Liver (tissue), 3 donors: ENCODE measurements around the gene SLC25A25.
"Not testable (repeated sequence)": the region's sequence is repeated elsewhere in the genome, so short reads cannot be mapped to it uniquely, and the experiment has no call there.

Source experiments
- CTCF ChIP-seq: fragments of 150-350 bp; IDR thresholded peaks from 2 replicates; pipeline ENCODE4 v1.5.1; 2017; ENCODE audit warnings: improper control_type of control experiment, low read depth, low read length; ENCODE audit not compliant: missing input control
- MAX ChIP-seq: IDR thresholded peaks from 2 replicates; pipeline ENCODE4 v1.6.1; 2016; ENCODE audit warnings: antibody characterized with exemption
- RAD21 ChIP-seq, 2 donors: IDR thresholded peaks; 2 replicates each; pipeline ENCODE4 v1.6.1; 2016; ENCODE audit warnings: antibody characterized with exemption in 2 of 2, mild to moderate bottlenecking in 2 of 2
- TAF1 ChIP-seq: conservative IDR thresholded peaks from 2 replicates; pipeline ENCODE4 v1.6.1; 2016; ENCODE audit warnings: antibody characterized with exemption, mild to moderate bottlenecking
- YY1 ChIP-seq: IDR thresholded peaks from 2 replicates; pipeline ENCODE4 v1.6.1; 2016; ENCODE audit warnings: antibody characterized with exemption, mild to moderate bottlenecking
- ZBTB33 ChIP-seq: IDR thresholded peaks from 2 replicates; pipeline ENCODE4 v1.6.1; 2016; ENCODE audit warnings: antibody characterized with exemption
- TF ChIP-seq, protein P1 (sequence below): IDR thresholded peaks from 2 replicates; pipeline ENCODE4 v1.6.1; 2016; ENCODE audit warnings: antibody characterized with exemption, mild to moderate bottlenecking
- donor health status: healthy.
- donor health status: healthy.

GRCh38 chr9:128129976-128130590 is 62.1 kb downstream of the SLC25A25 start:
- not testable (repeated sequence) for TF ChIP-seq CTCF; ZBTB33; YY1; MAX; TAF1; RAD21 (IDR thresholded peaks at IDR 0.05)
- TF ChIP-seq, protein P1, sequence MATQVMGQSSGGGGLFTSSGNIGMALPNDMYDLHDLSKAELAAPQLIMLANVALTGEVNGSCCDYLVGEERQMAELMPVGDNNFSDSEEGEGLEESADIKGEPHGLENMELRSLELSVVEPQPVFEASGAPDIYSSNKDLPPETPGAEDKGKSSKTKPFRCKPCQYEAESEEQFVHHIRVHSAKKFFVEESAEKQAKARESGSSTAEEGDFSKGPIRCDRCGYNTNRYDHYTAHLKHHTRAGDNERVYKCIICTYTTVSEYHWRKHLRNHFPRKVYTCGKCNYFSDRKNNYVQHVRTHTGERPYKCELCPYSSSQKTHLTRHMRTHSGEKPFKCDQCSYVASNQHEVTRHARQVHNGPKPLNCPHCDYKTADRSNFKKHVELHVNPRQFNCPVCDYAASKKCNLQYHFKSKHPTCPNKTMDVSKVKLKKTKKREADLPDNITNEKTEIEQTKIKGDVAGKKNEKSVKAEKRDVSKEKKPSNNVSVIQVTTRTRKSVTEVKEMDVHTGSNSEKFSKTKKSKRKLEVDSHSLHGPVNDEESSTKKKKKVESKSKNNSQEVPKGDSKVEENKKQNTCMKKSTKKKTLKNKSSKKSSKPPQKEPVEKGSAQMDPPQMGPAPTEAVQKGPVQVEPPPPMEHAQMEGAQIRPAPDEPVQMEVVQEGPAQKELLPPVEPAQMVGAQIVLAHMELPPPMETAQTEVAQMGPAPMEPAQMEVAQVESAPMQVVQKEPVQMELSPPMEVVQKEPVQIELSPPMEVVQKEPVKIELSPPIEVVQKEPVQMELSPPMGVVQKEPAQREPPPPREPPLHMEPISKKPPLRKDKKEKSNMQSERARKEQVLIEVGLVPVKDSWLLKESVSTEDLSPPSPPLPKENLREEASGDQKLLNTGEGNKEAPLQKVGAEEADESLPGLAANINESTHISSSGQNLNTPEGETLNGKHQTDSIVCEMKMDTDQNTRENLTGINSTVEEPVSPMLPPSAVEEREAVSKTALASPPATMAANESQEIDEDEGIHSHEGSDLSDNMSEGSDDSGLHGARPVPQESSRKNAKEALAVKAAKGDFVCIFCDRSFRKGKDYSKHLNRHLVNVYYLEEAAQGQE = not testable (repeated sequence)
